GM10266 (cell line): Measurements from ENCODE around the gene AGFG2.

Source experiments
- DNase-seq: peaks from one replicate; pipeline ENCODE4 v3.0.0; 2012; ENCODE audit errors: extremely low spot score
- TF ChIP-seq, protein P1 (sequence below): IDR thresholded peaks from 2 replicates; pipeline ENCODE4 v1.5.1; 2012; ENCODE audit warnings: mild to moderate bottlenecking, low read depth; ENCODE audit not compliant: control insufficient read depth, insufficient read depth; ENCODE audit errors: missing control alignments

Gene AGFG2

GRCh38 chr7:100553032-100553431, 14.0 kb downstream of the AGFG2 start:
- no peak for DNase-seq
- TF ChIP-seq, protein P1, sequence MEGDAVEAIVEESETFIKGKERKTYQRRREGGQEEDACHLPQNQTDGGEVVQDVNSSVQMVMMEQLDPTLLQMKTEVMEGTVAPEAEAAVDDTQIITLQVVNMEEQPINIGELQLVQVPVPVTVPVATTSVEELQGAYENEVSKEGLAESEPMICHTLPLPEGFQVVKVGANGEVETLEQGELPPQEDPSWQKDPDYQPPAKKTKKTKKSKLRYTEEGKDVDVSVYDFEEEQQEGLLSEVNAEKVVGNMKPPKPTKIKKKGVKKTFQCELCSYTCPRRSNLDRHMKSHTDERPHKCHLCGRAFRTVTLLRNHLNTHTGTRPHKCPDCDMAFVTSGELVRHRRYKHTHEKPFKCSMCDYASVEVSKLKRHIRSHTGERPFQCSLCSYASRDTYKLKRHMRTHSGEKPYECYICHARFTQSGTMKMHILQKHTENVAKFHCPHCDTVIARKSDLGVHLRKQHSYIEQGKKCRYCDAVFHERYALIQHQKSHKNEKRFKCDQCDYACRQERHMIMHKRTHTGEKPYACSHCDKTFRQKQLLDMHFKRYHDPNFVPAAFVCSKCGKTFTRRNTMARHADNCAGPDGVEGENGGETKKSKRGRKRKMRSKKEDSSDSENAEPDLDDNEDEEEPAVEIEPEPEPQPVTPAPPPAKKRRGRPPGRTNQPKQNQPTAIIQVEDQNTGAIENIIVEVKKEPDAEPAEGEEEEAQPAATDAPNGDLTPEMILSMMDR: no peak

- DNase-seq: no peak
- TF ChIP-seq, protein P1: no peak
Measured at GRCh38 chr7:100555701-100556100, 16.7 kb downstream of the AGFG2 start.

DNA sequence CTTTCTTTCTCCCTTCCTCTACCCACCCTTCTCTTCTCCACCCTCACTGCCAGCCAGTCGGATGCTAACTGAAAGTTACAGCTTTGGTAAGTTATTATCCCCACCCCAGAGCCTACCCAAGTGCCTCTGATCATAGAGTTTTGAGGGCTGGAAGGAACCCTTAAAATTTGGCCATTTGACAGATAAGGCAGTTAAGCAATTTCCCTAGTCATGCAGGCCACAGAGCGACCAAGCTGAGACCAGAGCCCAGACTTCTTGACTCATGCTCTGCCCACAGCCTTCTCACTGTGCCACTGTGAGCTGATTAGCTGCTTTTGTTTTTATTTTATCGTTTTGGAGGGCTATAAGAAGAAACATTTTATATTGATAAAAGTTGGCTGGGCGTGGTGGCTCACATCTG, 17.5 kb downstream of the AGFG2 start:
- DNase-seq: no peak
- TF ChIP-seq, protein P1: no peak

DNA sequence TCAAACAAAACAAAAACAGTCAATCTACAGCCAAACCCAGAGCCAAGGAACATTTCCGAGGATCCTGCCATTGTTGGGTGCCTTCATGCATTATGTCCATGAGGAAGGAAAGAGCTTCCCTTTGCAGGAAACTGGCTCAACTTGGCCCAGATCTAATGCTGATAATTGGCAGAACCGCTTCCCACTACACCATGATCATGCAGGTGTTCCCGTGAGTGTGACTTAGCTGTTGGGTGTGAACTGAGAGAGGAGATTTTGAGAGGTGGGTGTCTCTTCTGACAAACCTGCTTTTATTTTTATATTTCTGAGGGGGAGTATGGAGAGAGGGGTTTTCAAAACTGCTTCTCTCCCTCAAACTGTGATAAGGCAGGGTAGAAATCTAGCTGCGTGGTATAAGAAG, 20.1 kb downstream of the AGFG2 start:
- DNase-seq: no peak

DNA sequence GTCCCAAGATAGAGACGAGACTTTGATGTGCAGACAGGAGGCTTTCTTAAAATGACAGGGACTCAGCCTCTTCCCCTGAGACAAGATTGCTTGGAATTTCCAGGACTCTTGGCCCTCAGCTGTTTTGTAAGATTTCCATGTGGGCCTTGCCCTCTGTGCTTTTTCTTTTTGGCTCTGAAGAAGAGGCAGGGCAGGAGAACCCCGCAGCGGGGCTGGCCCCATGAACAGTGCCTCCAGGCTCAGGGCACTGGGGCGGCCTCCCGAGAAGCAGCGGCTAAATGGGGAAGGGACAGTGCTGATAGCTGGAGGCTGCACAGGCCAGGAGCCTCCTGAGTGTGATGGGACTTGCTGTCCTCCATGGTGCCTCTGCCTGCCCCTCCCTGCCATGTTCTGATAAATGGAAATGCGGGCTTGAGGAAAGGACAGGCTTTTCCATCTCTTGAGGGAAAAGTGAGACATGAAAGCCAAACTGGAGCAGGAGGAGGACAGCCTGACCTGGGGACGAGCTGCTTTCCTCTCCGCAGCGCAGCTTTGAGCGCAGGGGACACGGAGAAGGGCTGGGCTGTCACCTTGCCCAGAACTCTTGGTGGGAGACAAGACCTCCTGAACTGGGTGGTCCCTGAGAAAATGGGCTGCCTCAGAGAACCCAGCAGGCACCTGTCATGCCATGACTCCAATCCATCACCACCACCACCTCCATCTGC, 22.6 kb downstream of the AGFG2 start:
- DNase-seq: no peak
- TF ChIP-seq, protein P1: no peak

More for the DNA sequence above, 20.1 kb downstream of the AGFG2 start:
- TF ChIP-seq, protein P1: no peak

- DNase-seq: no peak
- TF ChIP-seq, protein P1: no peak
Measured at GRCh38 chr7:100562195-100563099, 23.4 kb downstream of the AGFG2 start.
